Liver (tissue), 9 donors: ENCODE data around the gene FNTB. TPM values are rescaled to one million over a fixed set of nuclear protein-coding genes. Genes with fewer than 3 reads are reported as not detected.

ENCODE experiments used
- DNase-seq: peaks from one replicate; pipeline ENCODE4 v3.0.0-alpha.2; 2017; ENCODE audit warnings: low spot score
- H3K27ac ChIP-seq, 2 donors: one replicate each; pipeline ENCODE4 v1.7.0; 2013; ENCODE audit warnings: inconsistent platforms in 2 of 2, low read length in 2 of 2, control low read depth in 1 of 2, low read depth in 1 of 2, mild to moderate bottlenecking in 1 of 2
- H3K27me3 ChIP-seq, 4 donors: one replicate each; pipeline versions ENCODE4 v1.6.1 to v1.7.0; 2013; ENCODE audit warnings: low read length in 3 of 4, inconsistent platforms in 1 of 4, mild to moderate bottlenecking in 1 of 4, moderate library complexity in 1 of 4; ENCODE audit not compliant: control insufficient read depth in 4 of 4, insufficient read depth in 4 of 4
- H3K36me3 ChIP-seq, 4 donors: one replicate each; pipeline versions ENCODE4 v1.6.1 to v1.7.0; 2013; ENCODE audit warnings: low read length in 3 of 4, mild to moderate bottlenecking in 3 of 4, low read depth in 1 of 4, moderate library complexity in 1 of 4; ENCODE audit not compliant: control insufficient read depth in 4 of 4, insufficient read depth in 3 of 4
- H3K4me1 ChIP-seq, 4 donors: one replicate each; pipeline versions ENCODE4 v1.6.1 to v1.7.0; 2013; ENCODE audit warnings: low read length in 3 of 4, mild to moderate bottlenecking in 3 of 4, moderate library complexity in 1 of 4; ENCODE audit not compliant: control insufficient read depth in 4 of 4, insufficient read depth in 4 of 4
- H3K4me3 ChIP-seq, 3 donors: one replicate each; pipeline versions ENCODE4 v1.6.1 to v1.7.0; 2013; ENCODE audit warnings: low read length in 3 of 3, control low read depth in 1 of 3, low read depth in 1 of 3, mild to moderate bottlenecking in 1 of 3
- H3K9ac ChIP-seq, 2 donors: one replicate each; pipeline ENCODE4 v1.7.0; 2013; ENCODE audit warnings: low read length in 2 of 2, mild to moderate bottlenecking in 2 of 2, moderate library complexity in 2 of 2, control low read depth in 1 of 2, low read depth in 1 of 2
- H3K9me3 ChIP-seq, 4 donors: one replicate each; pipeline versions ENCODE4 v1.6.1 to v1.7.0; 2013; ENCODE audit warnings: low read length in 3 of 4; ENCODE audit not compliant: control insufficient read depth in 4 of 4
- ATF3 ChIP-seq: IDR thresholded peaks from 2 replicates; pipeline ENCODE4 v1.6.1; 2016; ENCODE audit warnings: antibody characterized with exemption
- CTCF ChIP-seq: fragments of 150-350 bp; IDR thresholded peaks from 2 replicates; pipeline ENCODE4 v1.5.1; 2017; ENCODE audit warnings: improper control_type of control experiment, low read depth, low read length; ENCODE audit not compliant: missing input control
- EGR1 ChIP-seq, 2 donors: IDR thresholded peaks; 2 replicates each; pipeline ENCODE4 v1.6.1; 2016 to 2018; ENCODE audit warnings: antibody characterized with exemption in 2 of 2, low read depth in 2 of 2
- FOXA1 ChIP-seq: IDR thresholded peaks from 2 replicates; pipeline ENCODE4 v1.6.1; 2016; ENCODE audit warnings: antibody characterized with exemption
- FOXA2 ChIP-seq: IDR thresholded peaks from 2 replicates; pipeline ENCODE4 v1.6.1; 2016; ENCODE audit warnings: antibody characterized with exemption
- GABPA ChIP-seq, 2 donors: IDR thresholded peaks in 1 of 2; conservative IDR thresholded peaks in 1 of 2; 2 replicates each; pipeline ENCODE4 v1.6.1; 2016; ENCODE audit warnings: antibody characterized with exemption in 2 of 2, mild to moderate bottlenecking in 1 of 2, moderate library complexity in 1 of 2
- HNF4A ChIP-seq, 2 donors: conservative IDR thresholded peaks; 2 replicates each; pipeline ENCODE4 v1.6.1; 2016; ENCODE audit warnings: antibody characterized with exemption in 2 of 2, mild to moderate bottlenecking in 2 of 2
- HNF4G ChIP-seq: IDR thresholded peaks from 2 replicates; pipeline ENCODE4 v1.6.1; 2016; ENCODE audit warnings: antibody characterized with exemption
- JUND ChIP-seq, 2 donors: IDR thresholded peaks; 2 replicates each; pipeline ENCODE4 v1.6.1; 2016; ENCODE audit warnings: antibody characterized with exemption in 2 of 2
- MAX ChIP-seq: IDR thresholded peaks from 2 replicates; pipeline ENCODE4 v1.6.1; 2016; ENCODE audit warnings: antibody characterized with exemption
- NR2F2 ChIP-seq: IDR thresholded peaks from 2 replicates; pipeline ENCODE4 v1.6.1; 2016; ENCODE audit warnings: antibody characterized with exemption
- RAD21 ChIP-seq, 2 donors: IDR thresholded peaks; 2 replicates each; pipeline ENCODE4 v1.6.1; 2016; ENCODE audit warnings: antibody characterized with exemption in 2 of 2, mild to moderate bottlenecking in 2 of 2
- REST ChIP-seq: IDR thresholded peaks from 2 replicates; pipeline ENCODE4 v1.6.1; 2016; ENCODE audit warnings: antibody characterized with exemption, mild to moderate bottlenecking
- RXRA ChIP-seq, 2 donors: IDR thresholded peaks; 2 replicates each; pipeline ENCODE4 v1.6.1; 2017 to 2018; ENCODE audit warnings: antibody characterized with exemption in 2 of 2, mild to moderate bottlenecking in 1 of 2
- SP1 ChIP-seq: IDR thresholded peaks from 2 replicates; pipeline ENCODE4 v1.6.1; 2018; ENCODE audit warnings: antibody characterized with exemption, mild to moderate bottlenecking
- TAF1 ChIP-seq: conservative IDR thresholded peaks from 2 replicates; pipeline ENCODE4 v1.6.1; 2016; ENCODE audit warnings: antibody characterized with exemption, mild to moderate bottlenecking
- YY1 ChIP-seq: IDR thresholded peaks from 2 replicates; pipeline ENCODE4 v1.6.1; 2016; ENCODE audit warnings: antibody characterized with exemption, mild to moderate bottlenecking
- ZBTB33 ChIP-seq: IDR thresholded peaks from 2 replicates; pipeline ENCODE4 v1.6.1; 2016; ENCODE audit warnings: antibody characterized with exemption
- WGBS: extraction: QIAGEN DNeasy Blood & Tissue Kit; methylation state at CpG from one replicate; pipeline ENCODE4 v1.1.7; 2013; 5-methylcytosine and 5-hydroxymethylcytosine counted together
- polyA plus RNA-seq, 2 donors: library from polyadenylated mRNA; stranded (reverse) in 1 of 2; unstranded in 1 of 2; fragments of 200-250 nt in 1 of 2; fragments of >200 nt in 1 of 2; fragmentation: Nextera tagmentation in 1 of 2; extraction: Ambion mirVana in 1 of 2; gene quantifications; one replicate each; pipeline versions ENCODE4 v1.2.1 to v1.2.3, GENCODE V29; 2013 to 2015
- total RNA-seq, 2 donors: library from RNA; depleted of rRNA; stranded (reverse); fragments of >200 nt; gene quantifications; one replicate each; pipeline ENCODE4 v1.2.3, GENCODE V29; 2014
- donor health status: healthy.
- donor health status: healthy.
- donor health status: healthy.
- donor health status: healthy.
- donor health status: healthy.

The FNTB gene
- total and polyA plus RNA-seq, 4 donors, result 6.3 to 17.2 (median 9.0) TPM

GRCh38 chr14:64942531-64943111 is 44.1 kb upstream of the FNTB start, which contains the start of gene GPX2:
Gene GPX2 (minus strand): TSS chr14:64942745. CDS start chr14:64942726, 19 bp downstream.
- peak within 1 kb of the TSS in 1 of 2 donors; percentile 63 for H3K9ac ChIP-seq
- peaks cover 25 to 69% (median 53%) of the 10 kb centered on the region in 4 donors for H3K4me1 ChIP-seq
- H3K27me3 ChIP-seq, result no peaks in the 10 kb centered on the region
- peak within 1 kb of the TSS in 2 of 3 donors; percentile 45 to 59 for H3K4me3 ChIP-seq
- peaks cover 0 to 6% (median 0%) of the 10 kb centered on the region in 4 donors for H3K36me3 ChIP-seq
- WGBS, result 55% methylated on average over 13 of the region's 13 CpGs
- no peaks in the 10 kb centered on the region for H3K9me3 ChIP-seq
- TF ChIP-seq ZBTB33 (peak; percentile 90), TAF1 (peak; percentile 72), EGR1 (IDR thresholded peaks at IDR 0.05; ENCODE audit: low read depth in 2 of 2) (peak; percentile 20 to 27), GABPA (IDR thresholded peaks at IDR 0.05 in 1 of 2, conservative IDR thresholded peaks at IDR 0.05 in 1 of 2) (peak in 1 of 2 donors; percentile 49), RAD21 (IDR thresholded peaks at IDR 0.05) (peak; percentile 41 to 53), FOXA1 (peak; percentile 78), YY1 (peak; percentile 91), MAX (peak; percentile 87), ATF3 (peak; percentile 25), HNF4A (conservative IDR thresholded peaks at IDR 0.05) (peak; percentile 85 to 89), FOXA2 (peak; percentile 82), REST (peak; percentile 88), JUND (IDR thresholded peaks at IDR 0.05) (peak; percentile 66 to 87), NR2F2 (peak; percentile 70), HNF4G (peak; percentile 59), CTCF (no peak), SP1 (peak; percentile 92), RXRA (IDR thresholded peaks at IDR 0.05) (peak; percentile 95 to 97)
- no peak for DNase-seq
- H3K27ac ChIP-seq, result peak within 1 kb of the TSS; percentile 22 to 44
